Activated CD8-positive, alpha-beta memory T cell treated with anti-CD3 and anti-CD28 coated beads for 48 hours (primary cell): ENCODE results near the gene PRPF40B.

Experiments
- DNase-seq, 3 experiments: peaks; one replicate each; pipeline ENCODE4 v3.0.0-alpha.2; 2020; ENCODE audit warnings: low read depth in 2 of 3, low spot score in 2 of 3

Gene PRPF40B

DNA sequence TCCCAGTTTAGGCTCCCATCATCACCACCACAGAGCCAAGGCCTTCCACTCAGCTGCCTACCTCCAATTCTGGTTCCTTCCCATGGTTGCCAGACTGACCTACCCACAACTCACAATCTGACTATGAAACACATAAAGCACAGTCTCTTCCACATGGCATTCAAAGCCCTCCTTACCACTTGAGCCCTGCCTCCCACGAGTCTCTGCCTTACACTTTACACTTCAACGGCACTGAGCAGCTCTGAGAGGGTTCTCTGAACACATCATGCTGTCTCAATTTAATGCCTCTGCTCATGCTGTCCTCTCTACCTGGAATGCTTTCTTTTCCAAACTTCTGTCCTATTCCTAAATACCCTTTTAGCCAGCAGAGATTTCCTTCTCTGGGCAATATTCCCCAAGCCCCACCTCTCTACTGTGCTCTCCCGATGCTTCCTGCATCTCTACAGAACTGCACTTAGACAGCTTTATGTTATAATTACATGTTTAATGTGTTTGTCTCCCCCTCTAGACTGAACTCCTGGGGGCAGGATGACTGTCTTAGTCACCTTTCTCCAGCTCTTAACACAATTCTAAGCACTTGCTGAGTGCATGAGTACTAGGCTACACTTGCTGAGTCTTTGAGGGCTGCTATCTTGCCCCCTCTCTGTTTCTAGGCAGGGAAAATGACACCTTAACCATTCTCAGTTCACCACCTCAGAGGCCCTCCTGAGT is 60.4 kb downstream of the PRPF40B start:
- DNase-seq = no peak

DNA sequence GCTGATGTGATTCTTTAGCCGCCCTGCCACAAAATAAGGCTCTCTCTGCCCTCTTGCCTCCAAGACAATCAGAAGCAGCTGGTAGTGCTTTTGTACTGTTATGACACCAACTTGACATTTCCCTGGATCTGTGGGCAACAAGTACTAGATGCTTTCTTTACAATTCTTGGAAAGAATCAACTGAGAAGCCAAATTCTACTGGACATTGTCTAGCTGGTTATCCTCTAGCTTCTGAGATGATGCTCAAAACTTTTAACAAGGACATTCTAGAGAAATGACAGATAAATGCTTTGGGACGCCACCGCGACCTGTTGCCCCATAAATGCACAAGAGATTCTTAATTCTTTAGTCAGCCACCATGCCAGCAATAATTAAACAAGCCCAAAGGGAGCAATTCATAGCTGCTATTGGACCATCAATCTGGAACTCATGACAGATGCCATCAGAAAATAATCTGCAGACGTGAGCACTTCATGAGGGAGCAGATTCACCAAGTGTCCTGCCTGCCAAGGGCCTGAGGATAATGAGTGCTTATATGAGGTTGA is 61.0 kb downstream of the PRPF40B start:
- no peak for DNase-seq

DNA sequence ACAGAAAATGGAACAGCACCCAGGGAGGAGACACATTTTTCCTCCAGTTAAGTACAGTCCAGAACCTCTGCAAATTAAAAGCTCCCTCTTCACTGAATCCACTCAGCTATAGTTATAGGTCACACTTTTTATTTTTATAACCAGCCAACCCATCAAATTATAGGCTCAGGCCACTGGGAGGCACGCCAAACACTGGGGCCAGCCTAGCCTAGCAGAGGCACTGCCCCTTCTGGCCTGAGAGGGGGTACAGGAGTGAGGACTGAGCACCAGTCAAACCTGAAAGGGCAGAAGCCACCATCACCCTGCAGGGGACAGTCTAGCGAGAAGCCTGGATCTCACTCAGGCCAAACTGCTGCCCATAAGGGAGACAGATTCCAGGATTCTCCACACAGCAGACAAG is 64.6 kb downstream of the PRPF40B start:
- DNase-seq = no peak

DNA sequence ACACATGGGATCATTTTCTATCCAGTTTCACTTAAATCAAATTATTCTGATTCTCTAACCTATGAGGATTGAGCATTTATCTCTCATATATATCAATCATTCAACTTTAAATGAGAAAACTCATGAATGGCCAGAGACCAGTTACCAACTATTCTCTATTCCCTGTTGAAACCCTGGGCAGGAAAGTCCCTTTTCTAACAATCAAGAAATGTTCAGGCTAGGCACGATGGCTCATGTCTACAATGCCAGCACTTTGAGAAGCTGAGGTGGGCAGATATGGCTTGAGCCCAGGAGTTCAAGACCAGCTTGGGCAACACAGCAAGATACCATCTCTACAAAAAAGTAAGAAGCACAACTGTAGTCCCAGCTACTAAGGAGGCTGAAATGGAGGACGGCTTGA is 65.9 kb downstream of the PRPF40B start:
- DNase-seq = no peak

DNA sequence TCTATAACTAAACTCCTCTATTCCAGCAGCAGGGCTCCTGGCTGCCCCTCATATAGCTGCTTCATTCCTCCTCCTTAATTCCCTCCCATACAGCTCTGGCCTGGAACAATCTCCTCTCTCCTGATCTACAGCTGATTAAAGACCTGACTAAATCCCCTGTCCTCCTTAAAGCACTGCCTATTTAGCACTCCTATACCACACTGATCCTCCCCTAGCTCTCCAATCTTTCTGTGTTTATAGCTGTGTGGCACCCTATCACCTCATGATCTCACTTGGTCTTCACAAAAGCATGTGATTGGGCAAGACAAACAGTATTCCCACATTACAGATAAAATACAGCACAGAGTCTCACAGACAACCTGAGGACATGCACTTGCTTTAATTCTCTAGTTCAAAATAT is 66.4 kb downstream of the PRPF40B start:
- no peak for DNase-seq

DNA sequence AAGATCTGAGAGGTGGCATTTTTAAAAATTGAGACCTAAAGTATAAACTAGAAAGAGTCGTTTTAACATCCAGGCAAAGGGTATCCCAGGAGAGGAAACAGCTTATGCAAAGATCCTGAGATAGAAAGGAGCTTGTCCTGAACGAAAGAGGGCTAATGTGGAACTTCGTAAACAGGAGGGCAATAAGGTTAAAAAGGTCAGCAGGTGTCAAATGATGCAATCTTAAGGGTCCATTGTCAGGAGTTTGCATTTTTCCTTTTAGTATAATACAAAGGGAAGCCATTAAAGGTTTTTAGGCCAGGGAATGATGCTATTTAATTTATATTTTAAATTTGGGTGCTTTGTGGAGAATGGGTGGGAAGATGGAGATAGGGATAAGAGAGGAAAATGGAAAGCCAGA is 69.5 kb downstream of the PRPF40B start:
- DNase-seq = no peak

DNA sequence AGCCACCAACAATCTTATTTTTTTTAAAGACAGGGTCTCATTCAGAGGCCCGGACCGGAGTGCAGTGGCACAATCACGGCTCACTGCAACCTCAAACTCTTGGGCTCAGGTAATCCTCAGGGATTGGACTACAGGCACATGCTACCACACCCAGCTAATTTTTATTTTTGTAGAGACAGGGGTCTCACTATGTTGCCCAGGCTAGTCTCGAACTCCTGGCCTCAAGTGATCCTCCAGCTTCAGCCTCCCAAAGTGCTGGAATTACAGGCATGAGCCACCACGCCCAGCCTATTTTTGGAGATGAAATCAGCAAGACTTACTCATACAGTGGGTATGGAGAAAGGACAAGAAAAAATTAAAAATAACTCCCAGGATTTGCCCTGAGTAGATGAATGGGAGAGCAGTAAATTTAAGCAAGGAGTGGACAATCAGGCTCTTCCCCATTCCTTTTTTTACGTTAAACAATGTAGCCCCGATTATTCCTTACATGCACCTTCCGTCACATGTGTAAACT is 70.6 kb downstream of the PRPF40B start:
- no peak for DNase-seq
